Astrocyte (in vitro differentiated cells and primary cell): ENCODE measurements around the gene TTC13.

Experiments used
- EZH2 ChIP-seq: IDR thresholded peaks from 2 replicates; pipeline ENCODE4 v1.6.1; 2012; ENCODE audit warnings: mild to moderate bottlenecking, low read length, inconsistent platforms; ENCODE audit not compliant: insufficient read depth
- TF ChIP-seq, protein P1 (sequence below): IDR thresholded peaks from 2 replicates; pipeline ENCODE4 v1.5.1; 2011; ENCODE audit warnings: low read depth, mild to moderate bottlenecking, inconsistent platforms, low read length, moderate library complexity; ENCODE audit not compliant: insufficient read depth

GRCh38 chr1:230982696-230983095 is 4.0 kb upstream of the TTC13 start:
- TF ChIP-seq, protein P1, sequence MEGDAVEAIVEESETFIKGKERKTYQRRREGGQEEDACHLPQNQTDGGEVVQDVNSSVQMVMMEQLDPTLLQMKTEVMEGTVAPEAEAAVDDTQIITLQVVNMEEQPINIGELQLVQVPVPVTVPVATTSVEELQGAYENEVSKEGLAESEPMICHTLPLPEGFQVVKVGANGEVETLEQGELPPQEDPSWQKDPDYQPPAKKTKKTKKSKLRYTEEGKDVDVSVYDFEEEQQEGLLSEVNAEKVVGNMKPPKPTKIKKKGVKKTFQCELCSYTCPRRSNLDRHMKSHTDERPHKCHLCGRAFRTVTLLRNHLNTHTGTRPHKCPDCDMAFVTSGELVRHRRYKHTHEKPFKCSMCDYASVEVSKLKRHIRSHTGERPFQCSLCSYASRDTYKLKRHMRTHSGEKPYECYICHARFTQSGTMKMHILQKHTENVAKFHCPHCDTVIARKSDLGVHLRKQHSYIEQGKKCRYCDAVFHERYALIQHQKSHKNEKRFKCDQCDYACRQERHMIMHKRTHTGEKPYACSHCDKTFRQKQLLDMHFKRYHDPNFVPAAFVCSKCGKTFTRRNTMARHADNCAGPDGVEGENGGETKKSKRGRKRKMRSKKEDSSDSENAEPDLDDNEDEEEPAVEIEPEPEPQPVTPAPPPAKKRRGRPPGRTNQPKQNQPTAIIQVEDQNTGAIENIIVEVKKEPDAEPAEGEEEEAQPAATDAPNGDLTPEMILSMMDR = no peak
- no peak for TF ChIP-seq EZH2
